ENCODE results near the gene SNIP1.
"Not testable (repeated sequence)": the region's sequence is repeated elsewhere in the genome, so short reads cannot be mapped to it uniquely, and the experiment has no call there.

The SNIP1 gene

DNA sequence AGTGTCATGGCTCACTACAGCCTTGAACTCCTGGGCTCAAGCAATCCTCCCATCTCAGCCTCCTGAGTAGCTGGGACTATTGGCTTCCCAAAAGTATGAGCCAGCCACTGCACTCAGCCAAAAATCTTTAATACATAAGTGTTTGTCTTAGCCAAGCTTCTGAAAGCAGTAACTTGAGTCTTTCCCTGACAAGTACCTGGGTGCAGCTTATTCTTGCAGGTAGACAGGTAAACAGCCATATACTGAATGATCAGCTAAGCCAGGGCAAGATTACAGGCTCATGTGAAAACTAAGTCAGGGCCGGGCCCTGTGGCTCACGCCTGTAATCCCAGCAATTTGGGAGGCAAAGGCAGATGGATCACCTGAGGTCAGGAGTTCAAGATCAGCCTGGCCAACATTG, 47.4 kb downstream of the SNIP1 start:
- no peak for DNase-seq

DNA sequence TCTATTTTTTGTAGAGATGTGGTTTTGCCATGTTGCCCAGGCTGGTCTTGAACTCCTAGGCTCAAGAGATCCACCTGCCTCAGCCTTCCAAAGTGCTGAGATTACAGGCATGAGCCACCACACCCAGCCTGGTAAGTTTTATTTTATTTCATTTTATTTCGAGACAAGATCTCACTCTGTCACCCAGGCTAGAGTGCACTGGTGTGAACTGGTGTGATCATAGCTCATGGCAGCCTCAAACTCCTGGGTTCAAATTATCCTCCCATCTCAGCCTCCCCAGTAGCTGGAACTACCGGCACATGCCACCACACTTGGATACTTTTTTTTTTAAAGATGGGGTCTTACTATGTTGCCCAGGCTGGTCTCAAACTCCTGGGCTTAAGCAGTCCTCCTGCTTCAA, 51.3 kb downstream of the SNIP1 start:
- DNase-seq, result not testable (repeated sequence)

DNA sequence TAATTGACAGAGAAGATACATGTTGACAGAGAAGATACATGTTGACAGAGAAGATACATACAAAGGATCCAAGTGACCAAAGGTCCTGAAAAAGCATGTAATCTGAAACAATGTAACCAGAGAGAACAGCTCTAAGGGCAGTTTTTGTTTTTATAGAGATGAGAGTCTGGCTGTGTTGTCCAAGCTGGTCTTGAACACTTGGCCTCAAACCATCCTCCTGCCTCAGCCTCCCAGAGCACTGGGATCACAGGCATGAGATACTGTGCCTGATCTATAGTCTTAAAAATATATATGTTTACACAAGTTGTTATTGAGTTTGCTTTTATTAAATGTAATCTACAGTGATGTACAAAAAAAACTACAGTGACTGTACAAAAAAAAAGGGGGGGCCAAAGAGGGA, 52.0 kb downstream of the SNIP1 start:
- DNase-seq, result no peak

DNA sequence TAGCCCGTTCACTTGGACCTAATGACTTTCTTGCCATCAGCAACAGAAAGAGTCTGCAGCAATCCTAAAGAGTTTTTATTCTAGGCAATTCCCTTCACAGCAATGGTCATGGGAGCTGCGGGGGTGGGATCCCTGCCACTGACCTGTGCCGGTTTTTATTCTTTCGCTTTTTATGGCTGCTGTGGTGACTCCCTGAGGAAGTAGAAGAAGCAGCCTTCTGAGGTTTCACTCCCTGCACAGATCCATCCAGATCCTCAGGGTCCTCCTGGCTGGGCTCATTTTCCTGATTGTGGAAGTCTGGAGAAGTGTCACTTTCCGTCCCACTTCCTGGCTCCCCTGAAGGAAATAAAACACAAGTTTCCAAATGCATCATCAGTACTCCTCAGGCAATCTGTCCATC, 52.4 kb downstream of the SNIP1 start:
- DNase-seq, result no peak

- no peak for DNase-seq
Measured at GRCh38 chr1:37498872-37499617, 55.0 kb downstream of the SNIP1 start.

DNA sequence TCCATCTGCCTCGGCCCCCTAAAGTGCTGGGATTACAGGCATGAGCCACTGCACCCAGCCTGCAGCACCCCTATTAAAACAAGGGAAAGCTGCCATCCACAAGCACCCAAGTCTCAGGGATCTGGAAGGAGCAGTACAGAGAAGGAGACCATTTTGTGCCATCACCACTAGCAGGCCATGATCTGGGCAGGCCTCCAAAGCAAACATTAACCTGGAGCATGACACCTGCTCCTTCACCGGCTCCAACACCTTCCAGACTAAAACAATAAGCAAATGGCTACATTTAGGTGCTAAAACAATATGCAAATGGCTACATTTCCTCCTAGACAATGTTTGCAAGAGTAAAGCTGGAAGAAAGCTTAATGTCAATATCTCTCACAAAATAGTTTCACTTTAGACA, 56.3 kb downstream of the SNIP1 start:
- no peak for DNase-seq

GRCh38 chr1:37495875-37496274, 58.2 kb downstream of the SNIP1 start:
- no peak for DNase-seq

DNA sequence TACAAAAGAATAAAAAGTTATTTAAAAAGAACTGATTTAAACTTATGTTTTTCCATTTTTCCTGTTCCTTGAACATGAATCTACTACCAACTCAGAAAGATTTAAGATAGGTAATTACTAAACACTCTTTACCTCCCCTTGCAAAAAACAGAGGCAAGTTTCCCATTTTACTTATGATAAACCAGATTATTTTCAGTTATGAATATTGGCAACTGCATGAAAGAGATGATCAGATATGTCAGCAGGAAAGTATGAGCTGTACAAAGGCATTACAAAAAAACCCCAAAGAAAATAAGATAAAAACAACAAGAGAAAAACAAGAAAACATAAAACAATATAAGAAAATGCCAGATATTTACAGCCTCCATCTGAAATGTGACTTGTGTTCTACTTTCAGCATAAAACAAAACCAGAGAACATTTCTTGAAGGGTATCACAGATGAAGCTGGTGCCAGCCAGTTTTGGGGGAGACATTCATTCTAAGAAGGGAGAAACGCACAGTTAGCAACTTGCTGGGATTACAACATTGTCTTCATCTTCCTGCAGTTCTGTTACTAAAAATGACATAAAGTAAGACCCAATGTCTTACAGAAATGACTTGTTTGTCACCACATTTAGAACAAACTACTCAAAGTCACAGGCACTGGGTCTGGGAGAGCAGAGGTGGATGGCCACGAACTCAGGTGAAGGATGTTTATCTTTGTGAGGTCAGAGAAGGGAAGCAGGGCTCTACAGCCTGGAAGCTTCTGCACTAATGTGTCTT, 60.6 kb downstream of the SNIP1 start:
- no peak for DNase-seq

DNA sequence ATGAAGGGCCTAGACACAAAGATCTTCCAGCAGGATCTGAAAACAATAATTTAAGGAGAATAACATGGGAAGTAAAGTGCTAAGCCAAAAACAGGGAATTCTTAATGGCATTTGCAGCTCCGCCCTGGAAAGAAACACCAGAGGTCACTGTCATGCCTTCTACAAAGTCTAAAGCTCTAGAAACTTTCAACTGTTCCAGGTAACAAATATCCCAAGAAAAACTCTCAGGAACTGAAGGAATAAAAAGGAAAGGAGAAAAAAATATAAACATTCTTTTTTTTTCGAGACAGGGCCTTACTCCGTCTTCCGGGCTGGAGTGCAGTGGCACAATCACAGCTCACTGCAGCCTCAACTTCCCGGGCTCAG, 66.5 kb downstream of the SNIP1 start:
- no peak for DNase-seq

DNA sequence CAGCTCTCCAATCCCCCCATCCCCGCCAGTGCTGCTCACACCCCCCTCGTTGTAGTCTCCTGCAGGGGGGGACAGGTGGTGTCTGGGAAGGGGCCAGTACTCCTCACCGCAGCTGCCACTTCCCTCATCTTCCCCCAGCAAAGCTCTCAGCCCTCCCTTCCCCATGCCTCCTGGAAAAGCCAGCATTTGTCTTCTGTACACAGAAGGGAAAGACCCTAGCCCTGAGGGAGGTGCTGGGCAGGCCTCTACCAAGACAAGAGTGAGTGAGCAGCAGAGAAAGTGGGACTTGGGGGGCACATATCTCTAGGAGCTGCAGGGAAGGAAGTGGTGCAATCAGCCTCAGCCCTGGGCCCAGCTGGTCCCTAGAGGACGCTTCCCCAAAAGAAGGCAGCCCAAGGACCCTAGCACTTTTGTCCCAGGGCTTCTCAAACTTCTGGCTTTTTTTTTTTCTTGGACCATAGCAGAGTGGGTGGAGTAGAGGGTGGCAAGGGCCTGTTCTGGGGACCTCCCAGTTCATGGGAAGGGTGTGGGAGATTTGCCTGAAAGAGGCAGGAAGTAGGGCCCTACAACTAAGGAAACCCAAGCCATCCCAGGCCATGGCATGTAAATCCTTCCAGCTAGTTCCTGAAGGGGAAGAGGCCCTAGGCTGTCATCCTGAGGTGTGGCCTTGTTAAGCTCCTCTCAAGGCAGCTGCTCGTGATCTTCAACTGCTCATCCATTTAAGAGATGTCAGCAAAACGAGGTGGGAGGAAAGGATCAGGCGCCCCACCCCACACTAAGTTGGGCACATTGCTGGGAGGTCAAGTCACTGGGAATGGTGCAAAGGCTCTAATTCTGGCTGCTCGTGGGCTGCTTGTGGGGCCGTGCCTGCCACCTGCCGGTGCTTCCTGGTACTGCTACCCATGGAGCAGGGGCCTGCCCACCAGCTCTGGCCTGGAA, 67.1 kb downstream of the SNIP1 start:
- DNase-seq, result peak; percentile 96

GRCh38 chr1:37485902-37486679, 68.0 kb downstream of the SNIP1 start:
- no peak for DNase-seq
